ENCODE data around the gene ADARB2.

DNA sequence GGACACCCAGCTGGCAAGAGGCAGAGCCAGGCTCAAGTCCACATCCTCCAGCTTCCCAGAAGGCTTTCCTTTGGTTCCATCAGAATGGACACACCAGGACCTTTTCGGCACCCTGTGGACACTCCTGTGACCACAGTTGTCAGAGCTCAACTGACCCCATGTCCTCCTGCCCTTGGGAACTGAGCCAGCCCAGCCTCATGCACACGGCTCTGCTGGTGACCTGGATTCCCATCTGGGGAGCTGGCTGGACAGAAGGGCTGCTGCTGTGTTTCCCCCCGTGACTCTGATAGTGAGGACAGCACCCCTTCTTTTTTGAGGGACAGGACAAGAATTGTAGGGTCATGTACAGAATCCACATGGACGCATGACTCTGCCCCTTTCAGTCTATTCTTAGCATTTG lies 392.0 kb downstream of the ADARB2 start:
- no peak for TF ChIP-seq EZH2phosphoT487 (IDR thresholded peaks at IDR 0.05; ENCODE audit: insufficient read depth, low read depth)
- TF ChIP-seq EZH2 (IDR thresholded peaks at IDR 0.05; ENCODE audit: insufficient read depth, poor library complexity, severe bottlenecking): no peak
